GM19324 (cell line): Measurements from ENCODE around the gene TRIM9.
"Not testable (repeated sequence)": the region's sequence is repeated elsewhere in the genome, so short reads cannot be mapped to it uniquely, and the experiment has no call there.

Experiments used
- ATAC-seq: cut with Tn5 transposase; IDR thresholded peaks from one replicate; pipeline ENCODE4 v1.9.1; 2021; ENCODE audit warnings: mild to moderate bottlenecking, moderate library complexity; ENCODE audit not compliant: unreplicated experiment, low FRiP score

The TRIM9 gene

DNA sequence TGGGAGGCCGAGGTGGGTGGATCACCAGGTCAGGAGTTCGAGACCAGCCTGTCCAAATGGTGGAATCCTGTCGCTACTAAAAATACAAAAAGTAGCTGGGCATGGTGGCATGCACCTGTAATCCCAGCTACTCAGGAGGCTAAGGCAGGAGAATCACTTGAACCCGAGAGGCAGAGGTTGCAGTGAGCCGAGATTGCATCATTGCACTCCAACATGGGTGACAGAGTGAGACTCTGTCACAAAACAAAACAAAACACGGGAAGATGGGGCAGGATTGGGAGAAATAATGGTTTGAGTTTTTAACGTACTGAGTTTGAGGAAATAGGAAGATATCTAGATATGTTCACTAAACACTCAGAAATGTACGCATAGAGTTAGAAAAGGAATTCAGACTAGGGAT lies 153.3 kb downstream of the TRIM9 start:
- not testable (repeated sequence) for ATAC-seq

DNA sequence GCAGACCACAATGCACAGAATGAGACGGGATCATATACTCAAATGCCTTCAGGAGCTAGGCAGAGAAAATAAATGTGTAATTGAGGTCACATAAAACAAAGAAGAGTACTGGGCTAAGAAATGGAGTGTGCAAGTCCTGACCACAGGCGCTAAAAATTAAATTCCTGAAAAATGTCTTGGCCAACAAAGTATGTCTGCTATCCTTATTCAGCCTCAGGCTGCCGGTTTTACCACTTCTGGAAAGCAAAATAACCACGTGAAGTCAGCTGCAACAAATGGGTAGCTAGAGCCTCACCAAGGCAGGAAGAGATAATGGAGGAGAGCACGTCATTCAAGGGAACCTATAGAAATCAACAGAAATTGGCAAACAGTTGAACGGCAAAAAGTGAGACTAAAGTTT lies 153.8 kb downstream of the TRIM9 start:
- ATAC-seq, result no peak

DNA sequence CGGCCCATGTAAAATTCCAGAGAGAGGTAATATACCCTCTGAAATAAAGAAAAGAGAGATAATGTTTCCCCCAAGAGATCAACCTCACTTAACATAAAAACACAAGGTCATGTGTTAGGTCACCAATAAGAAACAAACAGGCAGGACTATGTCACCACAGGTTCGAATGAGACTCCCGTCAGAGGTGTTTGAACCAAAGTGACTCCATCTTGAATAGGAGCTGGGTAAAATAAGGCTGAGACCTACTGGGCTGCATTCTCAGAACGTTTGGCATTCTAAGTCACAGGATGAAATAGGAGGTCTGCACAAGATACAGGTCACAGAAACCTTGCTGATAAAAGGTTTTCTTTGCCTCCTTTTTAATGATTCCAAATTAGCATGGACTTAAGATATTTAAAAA lies 157.1 kb downstream of the TRIM9 start:
- no peak for ATAC-seq

DNA sequence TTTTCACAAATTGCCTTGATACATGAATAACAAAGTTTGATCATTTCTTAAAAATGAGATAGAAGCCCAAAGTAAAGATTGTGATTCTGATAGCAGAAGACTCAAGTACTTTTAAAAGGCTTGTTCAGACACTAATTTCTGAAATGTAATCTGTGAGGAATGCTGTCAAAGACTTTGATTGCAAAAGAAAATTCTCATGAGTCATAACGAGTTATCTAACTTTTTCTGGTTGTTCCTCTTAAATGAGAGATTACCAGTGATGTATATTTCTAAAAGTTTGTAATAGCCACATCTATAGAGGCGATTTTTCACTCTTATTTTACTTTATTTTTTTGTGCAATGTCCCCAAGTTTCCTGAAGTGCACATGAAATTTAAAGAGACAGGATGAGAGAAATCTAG lies 157.6 kb downstream of the TRIM9 start:
- no peak for ATAC-seq

DNA sequence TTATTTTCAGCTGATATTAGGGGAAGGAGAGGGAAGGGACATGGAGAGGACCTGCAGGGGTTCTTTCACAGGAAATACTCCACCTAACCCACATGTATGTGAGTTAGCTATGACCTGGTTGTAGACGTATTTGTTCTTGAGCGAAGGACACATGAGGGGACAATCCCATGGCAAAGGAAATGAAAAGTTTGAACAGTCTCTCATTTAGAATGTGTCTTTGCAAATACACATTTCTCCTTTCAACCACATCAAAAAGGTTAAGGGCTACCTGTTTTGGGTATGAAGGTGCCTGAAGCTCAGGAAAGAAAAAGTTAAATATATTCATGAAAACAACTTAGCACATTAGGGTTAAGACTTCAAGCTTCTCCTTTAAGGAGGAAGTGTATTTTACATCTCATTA lies 158.0 kb downstream of the TRIM9 start:
- ATAC-seq, result no peak

DNA sequence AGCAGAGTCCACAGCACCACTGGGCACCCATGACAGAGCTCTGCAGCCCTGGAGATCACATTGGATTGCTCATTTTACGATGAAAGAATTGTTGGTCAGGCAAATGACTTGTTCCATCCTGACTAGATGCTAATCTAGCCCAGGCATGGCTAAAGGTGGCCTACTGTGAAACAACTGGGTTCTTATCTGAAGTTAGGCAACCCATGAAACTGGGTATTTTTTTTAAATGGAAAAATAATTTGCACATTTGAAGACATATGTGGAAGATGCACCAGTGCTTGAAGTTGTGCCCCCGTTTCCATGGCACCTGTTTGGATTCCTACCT lies 158.9 kb downstream of the TRIM9 start:
- no peak for ATAC-seq

DNA sequence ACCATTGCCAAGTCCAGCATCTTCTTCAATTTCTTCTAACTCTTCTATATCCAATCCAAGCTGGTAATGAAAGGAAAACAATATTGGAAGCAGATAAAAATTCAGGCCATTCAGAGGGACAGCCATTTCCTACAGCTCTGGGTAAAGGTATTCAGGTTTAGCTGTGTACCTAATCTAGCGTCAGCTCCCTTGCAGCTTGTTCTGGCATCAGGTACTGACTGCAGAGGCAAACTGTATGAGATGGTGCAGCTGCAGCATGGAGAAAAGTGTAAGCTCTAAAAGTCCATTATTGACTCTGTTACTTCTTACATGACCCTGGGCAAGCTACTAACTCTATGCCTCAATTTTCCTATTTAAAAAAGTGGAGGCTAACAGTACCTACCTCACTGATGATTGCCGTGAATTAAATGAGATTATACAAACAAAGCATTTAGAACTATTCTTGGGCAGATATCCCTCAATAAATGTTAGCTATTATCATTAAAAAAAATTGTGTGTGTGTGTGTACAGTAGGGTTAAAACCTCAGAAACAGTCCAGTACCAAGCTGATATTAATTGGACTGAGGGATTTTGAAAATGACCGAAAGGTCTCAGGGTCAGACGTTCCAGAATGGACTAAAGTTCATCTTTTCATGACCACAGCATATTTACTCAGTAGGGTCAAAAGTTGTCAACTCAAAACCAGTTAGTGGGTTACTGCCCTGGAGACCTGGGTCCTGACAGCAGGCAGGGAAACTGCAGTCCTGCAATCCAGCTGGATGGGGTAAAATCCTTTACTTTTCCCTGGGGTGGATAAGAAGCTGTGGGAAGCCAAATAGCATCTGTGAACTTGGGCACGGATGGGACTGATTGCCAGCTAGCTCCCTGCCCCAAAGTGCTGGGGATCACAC lies 159.5 kb downstream of the TRIM9 start:
- ATAC-seq, result no peak

DNA sequence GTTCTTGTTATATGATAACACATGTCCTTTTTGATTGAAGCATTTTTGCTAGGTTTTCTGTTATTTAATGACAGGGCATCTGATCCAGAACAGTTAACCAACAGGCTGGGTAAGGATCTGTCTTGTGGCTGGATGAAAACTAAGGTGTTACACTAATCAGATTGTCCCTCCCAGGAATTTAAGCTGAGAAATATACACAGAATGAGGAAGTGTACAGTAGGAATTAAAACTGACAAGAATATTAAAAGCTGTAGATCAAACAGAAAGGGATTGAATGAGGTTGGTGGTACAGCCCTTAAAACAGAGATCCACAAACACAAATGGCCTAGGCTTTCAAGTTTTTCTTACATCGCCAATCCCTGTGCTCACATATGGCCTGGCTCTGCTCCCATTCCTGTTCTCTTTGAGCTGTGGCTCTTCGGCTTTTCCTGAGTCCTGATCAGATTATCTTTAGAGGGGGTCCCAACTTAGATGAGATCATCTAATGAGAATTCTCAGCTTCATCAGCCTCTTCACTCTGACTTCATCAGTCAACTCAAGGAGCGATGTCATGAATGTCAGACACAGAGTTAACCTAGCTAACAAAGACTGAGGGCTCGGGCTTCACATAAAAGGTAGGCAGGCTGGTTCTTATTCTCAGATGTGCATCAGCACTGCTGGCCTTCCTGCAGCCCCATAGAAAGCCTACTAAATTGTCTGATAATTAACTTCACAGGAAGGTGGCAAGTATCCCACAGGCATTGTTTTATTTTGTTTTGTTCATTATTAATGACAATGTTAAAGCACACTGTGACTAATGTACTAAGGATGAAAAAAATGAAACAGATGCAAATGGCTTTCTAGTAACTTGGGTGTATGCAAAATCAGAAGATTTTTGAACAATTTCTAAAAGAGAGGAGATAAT lies 162.1 kb downstream of the TRIM9 start:
- no peak for ATAC-seq

DNA sequence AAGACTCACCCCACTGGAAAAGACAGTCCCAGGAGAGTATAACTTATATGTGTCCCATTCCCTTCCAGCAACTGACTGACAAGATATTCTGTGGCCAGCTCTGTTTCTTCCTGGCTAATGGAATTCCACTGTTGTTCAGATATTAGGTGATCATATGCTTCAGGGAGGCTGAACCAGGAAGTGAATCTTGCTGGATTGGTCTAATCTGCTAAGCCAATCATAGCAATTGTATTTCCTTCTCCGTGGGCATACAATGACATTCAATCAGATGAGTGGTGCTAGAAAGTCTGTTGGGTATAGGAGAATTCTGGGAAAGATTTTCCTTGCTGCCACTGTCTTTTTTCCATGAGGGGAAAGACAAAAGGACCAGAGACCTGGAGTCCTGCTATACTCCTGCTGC lies 162.7 kb downstream of the TRIM9 start:
- no peak for ATAC-seq

DNA sequence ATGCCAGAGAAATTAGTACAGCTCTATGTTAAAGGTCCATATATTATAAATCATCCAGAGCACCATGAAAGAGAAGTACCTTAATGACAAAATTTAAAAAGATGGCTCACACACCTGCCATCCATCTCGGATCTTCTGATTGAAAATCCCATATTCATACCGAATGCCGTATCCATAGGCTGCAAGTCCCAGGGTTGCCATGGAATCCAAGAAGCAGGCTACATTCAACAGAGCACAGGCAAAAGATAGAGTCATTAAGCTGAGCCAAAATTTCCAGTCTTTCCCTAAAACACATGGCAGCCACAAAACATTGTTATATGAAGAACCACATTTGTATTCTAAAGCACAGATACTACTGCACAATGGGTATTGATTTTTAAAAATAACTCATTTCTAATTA lies 163.3 kb downstream of the TRIM9 start:
- no peak for ATAC-seq

DNA sequence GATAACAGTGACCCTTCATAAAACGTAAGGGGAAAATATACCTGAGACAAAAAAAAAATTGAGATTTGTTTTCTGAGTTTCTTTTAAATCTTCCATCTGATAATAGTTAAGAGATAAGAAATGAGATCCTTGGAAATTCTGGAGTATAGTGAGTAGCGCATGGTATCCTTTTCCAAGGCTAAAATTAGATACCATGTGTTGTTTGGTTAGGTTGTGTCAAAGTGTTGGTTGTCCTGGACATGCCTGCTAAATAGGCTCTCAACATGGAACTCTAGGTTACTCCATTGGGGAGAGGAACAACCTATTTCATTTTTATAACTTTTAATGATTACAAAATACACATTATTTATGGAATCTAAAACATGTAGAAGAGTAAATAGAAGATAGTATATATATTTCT lies 165.4 kb downstream of the TRIM9 start:
- ATAC-seq, result no peak

DNA sequence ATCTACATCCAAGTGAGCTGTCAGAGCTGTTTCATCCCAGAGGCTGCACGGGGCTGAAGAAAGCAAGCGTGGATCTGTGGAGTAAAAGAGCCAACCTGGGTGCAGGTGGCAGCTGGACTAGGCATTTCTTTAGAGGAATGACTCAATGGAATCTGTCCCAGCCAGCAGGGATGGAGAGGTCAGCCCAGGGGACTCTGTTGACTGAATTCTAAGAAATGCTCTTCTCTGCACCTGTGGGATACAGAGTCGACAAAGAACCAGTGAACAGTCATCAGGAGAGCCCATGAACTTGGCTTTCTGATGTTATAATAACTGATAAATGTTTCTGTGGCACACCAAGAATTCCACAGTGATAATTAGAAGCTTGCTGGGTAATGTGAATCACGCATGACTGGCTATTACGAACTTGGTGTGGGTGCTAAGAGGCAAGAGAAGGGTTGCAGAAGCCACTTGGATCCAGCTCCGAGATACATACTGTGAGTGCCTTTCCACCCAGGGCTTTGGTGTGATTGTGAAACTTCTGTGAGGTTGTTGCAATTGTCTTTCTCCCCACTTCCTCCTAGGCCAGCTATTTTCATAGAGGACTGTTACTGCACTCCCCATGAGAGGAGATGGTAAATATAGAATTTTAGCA lies 166.8 kb downstream of the TRIM9 start:
- no peak for ATAC-seq

DNA sequence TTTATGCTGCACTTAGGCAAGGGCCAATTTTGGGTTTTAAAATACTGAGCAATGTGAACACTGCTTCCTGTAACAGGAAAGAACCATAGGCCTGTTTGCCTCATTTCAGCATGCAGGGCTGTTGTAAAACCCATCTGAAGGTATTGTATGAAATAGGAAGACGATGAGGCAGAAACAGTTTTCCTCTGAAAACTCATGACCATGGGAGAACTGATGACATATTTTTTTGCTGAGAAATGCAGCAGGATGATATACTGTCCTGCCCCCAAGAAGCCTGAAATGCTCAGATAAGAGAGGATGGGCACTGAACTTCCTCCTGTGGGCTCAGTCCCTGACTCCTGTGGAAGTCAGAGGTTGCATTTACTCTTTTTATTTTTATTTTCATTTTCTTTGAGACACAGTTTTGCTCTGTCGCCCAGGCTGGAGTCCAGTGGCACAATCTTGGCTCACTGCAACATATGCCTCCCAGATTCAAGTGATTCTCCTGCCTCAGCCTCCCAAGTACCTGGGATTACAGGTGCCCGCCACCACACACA lies 168.0 kb downstream of the TRIM9 start:
- ATAC-seq, result no peak
